ENCODE measurements around the gene GALNT2.
A peak's percentile ranks its signal among the peaks of the same experiment; 100 is the strongest.

GALNT2 gene

GRCh38 chr1:230240446-230241086, 173.5 kb downstream of the GALNT2 start:
- Histone ChIP-seq H2AFZ (ENCODE audit: low read length) (no peak overlapping the region), H3K4me1 (ENCODE audit: insufficient read depth, low read length, poor library complexity, severe bottlenecking) (peaks cover 17% of the 10 kb centered on the region), H3K9me2 (replicated peaks; ENCODE audit: low read depth, low read length) (no peaks in the 10 kb centered on the region), H3K79me2 (ENCODE audit: insufficient read depth, low read length) (peaks cover 49% of the 10 kb centered on the region), H3K9ac (ENCODE audit: low read depth, low read length, poor library complexity, severe bottlenecking) (no peak overlapping the region), H3K4me2 (ENCODE audit: low read depth, low read length, poor library complexity, severe bottlenecking) (no peak overlapping the region), H3K9me3 (ENCODE audit: insufficient read depth, low read depth, low read length) (peaks cover 16% of the 10 kb centered on the region; the same call in 1 of the 2 replicates), H3F3A (ENCODE audit: low read depth) (0 out of 2 replicates have a peak, but pooled peaks cover 5% of the 10 kb centered on the region), H4K20me1 (ENCODE audit: insufficient read depth, low read length, poor library complexity, severe bottlenecking) (no peaks in the 10 kb centered on the region), H3K36me3 (ENCODE audit: insufficient read depth, low read length) (peaks cover 96% of the 10 kb centered on the region), H3K27me3 (ENCODE audit: insufficient read depth, low read length, poor library complexity, severe bottlenecking) (peaks cover 9% of the 10 kb centered on the region), H3K4me3 (ENCODE audit: low read length, poor library complexity, severe bottlenecking) (no peak overlapping the region)
- TF ChIP-seq, protein P1, sequence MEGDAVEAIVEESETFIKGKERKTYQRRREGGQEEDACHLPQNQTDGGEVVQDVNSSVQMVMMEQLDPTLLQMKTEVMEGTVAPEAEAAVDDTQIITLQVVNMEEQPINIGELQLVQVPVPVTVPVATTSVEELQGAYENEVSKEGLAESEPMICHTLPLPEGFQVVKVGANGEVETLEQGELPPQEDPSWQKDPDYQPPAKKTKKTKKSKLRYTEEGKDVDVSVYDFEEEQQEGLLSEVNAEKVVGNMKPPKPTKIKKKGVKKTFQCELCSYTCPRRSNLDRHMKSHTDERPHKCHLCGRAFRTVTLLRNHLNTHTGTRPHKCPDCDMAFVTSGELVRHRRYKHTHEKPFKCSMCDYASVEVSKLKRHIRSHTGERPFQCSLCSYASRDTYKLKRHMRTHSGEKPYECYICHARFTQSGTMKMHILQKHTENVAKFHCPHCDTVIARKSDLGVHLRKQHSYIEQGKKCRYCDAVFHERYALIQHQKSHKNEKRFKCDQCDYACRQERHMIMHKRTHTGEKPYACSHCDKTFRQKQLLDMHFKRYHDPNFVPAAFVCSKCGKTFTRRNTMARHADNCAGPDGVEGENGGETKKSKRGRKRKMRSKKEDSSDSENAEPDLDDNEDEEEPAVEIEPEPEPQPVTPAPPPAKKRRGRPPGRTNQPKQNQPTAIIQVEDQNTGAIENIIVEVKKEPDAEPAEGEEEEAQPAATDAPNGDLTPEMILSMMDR (conservative IDR thresholded peaks at IDR 0.05; ENCODE audit: low read length): no peak
- no peak for TF ChIP-seq EZH2phosphoT487 (IDR thresholded peaks at IDR 0.05; ENCODE audit: borderline replicate concordance)

DNA sequence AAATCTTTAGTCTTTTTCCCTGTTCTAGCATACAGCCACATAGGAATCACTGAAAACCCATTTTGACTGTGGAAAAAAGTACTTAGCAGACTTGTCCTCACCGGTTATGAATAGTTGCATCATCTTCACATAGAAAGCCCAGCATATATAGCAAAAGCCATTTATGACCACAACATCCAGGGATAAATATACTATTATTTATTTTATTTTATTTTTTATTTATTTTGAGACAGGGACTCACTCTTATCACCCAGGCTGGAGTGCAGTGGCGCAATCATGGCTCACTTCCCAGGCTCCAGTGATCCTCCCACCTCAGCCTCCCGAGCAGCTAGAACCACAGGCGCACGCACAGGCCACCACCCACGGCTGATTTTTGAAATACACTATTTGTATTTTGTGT, 175.3 kb downstream of the GALNT2 start:
- Histone ChIP-seq H3K9me2 (replicated peaks; ENCODE audit: low read depth, low read length) (no peaks in the 10 kb centered on the region), H3K79me2 (ENCODE audit: insufficient read depth, low read length) (peaks cover 44% of the 10 kb centered on the region), H3K9ac (ENCODE audit: low read depth, low read length, poor library complexity, severe bottlenecking) (no peak overlapping the region), H3K9me3 (ENCODE audit: insufficient read depth, low read depth, low read length) (peaks cover 16% of the 10 kb centered on the region; the same call in 1 of the 2 replicates), H3K4me3 (ENCODE audit: low read length, poor library complexity, severe bottlenecking) (no peak overlapping the region), H3K27me3 (ENCODE audit: insufficient read depth, low read length, poor library complexity, severe bottlenecking) (peaks cover 9% of the 10 kb centered on the region), H3K4me1 (ENCODE audit: insufficient read depth, low read length, poor library complexity, severe bottlenecking) (peaks cover 32% of the 10 kb centered on the region), H3K36me3 (ENCODE audit: insufficient read depth, low read length) (peaks cover 94% of the 10 kb centered on the region), H3K4me2 (ENCODE audit: low read depth, low read length, poor library complexity, severe bottlenecking) (no peak overlapping the region), H3F3A (ENCODE audit: low read depth) (0 out of 2 replicates have a peak, but pooled peaks cover 7% of the 10 kb centered on the region), H4K20me1 (ENCODE audit: insufficient read depth, low read length, poor library complexity, severe bottlenecking) (no peaks in the 10 kb centered on the region), H2AFZ (ENCODE audit: low read length) (no peak overlapping the region)
- TF ChIP-seq, protein P1 (conservative IDR thresholded peaks at IDR 0.05; ENCODE audit: low read length): no peak

GRCh38 chr1:230243146-230243545, 176.1 kb downstream of the GALNT2 start:
- Histone ChIP-seq H3K36me3 (ENCODE audit: insufficient read depth, low read length) (peaks cover 93% of the 10 kb centered on the region), H3K4me3 (ENCODE audit: low read length, poor library complexity, severe bottlenecking) (no peak overlapping the region), H3K27me3 (ENCODE audit: insufficient read depth, low read length, poor library complexity, severe bottlenecking) (peaks cover 9% of the 10 kb centered on the region), H4K20me1 (ENCODE audit: insufficient read depth, low read length, poor library complexity, severe bottlenecking) (no peaks in the 10 kb centered on the region), H3K4me1 (ENCODE audit: insufficient read depth, low read length, poor library complexity, severe bottlenecking) (peaks cover 39% of the 10 kb centered on the region), H3K79me2 (ENCODE audit: insufficient read depth, low read length) (peaks cover 44% of the 10 kb centered on the region), H3K4me2 (ENCODE audit: low read depth, low read length, poor library complexity, severe bottlenecking) (no peak overlapping the region), H3K9ac (ENCODE audit: low read depth, low read length, poor library complexity, severe bottlenecking) (peak overlapping the region; percentile 24), H3F3A (ENCODE audit: low read depth) (0 out of 2 replicates have a peak, but pooled peaks cover 7% of the 10 kb centered on the region), H3K9me3 (ENCODE audit: insufficient read depth, low read depth, low read length) (peaks cover 16% of the 10 kb centered on the region; the same call in 1 of the 2 replicates), H3K9me2 (replicated peaks; ENCODE audit: low read depth, low read length) (no peaks in the 10 kb centered on the region), H2AFZ (ENCODE audit: low read length) (no peak overlapping the region)
- TF ChIP-seq, protein P1 (conservative IDR thresholded peaks at IDR 0.05; ENCODE audit: low read length): no peak
- no peak for TF ChIP-seq EZH2phosphoT487 (IDR thresholded peaks at IDR 0.05; ENCODE audit: borderline replicate concordance)
